Liver (tissue), 9 donors: ENCODE results near the gene PHTF1. TPM values are rescaled to one million over a fixed set of nuclear protein-coding genes. Genes with fewer than 3 reads are reported as not detected.

Experiments
- DNase-seq: peaks from one replicate; pipeline ENCODE4 v3.0.0-alpha.2; 2017; ENCODE audit warnings: low spot score
- H3K27ac ChIP-seq, 2 donors: one replicate each; pipeline ENCODE4 v1.7.0; 2013; ENCODE audit warnings: inconsistent platforms in 2 of 2, low read length in 2 of 2, control low read depth in 1 of 2, low read depth in 1 of 2, mild to moderate bottlenecking in 1 of 2
- H3K27me3 ChIP-seq, 4 donors: one replicate each; pipeline versions ENCODE4 v1.6.1 to v1.7.0; 2013; ENCODE audit warnings: low read length in 3 of 4, inconsistent platforms in 1 of 4, mild to moderate bottlenecking in 1 of 4, moderate library complexity in 1 of 4; ENCODE audit not compliant: control insufficient read depth in 4 of 4, insufficient read depth in 4 of 4
- H3K36me3 ChIP-seq, 4 donors: one replicate each; pipeline versions ENCODE4 v1.6.1 to v1.7.0; 2013; ENCODE audit warnings: low read length in 3 of 4, mild to moderate bottlenecking in 3 of 4, low read depth in 1 of 4, moderate library complexity in 1 of 4; ENCODE audit not compliant: control insufficient read depth in 4 of 4, insufficient read depth in 3 of 4
- H3K4me1 ChIP-seq, 4 donors: one replicate each; pipeline versions ENCODE4 v1.6.1 to v1.7.0; 2013; ENCODE audit warnings: low read length in 3 of 4, mild to moderate bottlenecking in 3 of 4, moderate library complexity in 1 of 4; ENCODE audit not compliant: control insufficient read depth in 4 of 4, insufficient read depth in 4 of 4
- H3K4me3 ChIP-seq, 3 donors: one replicate each; pipeline versions ENCODE4 v1.6.1 to v1.7.0; 2013; ENCODE audit warnings: low read length in 3 of 3, control low read depth in 1 of 3, low read depth in 1 of 3, mild to moderate bottlenecking in 1 of 3
- H3K9ac ChIP-seq, 2 donors: one replicate each; pipeline ENCODE4 v1.7.0; 2013; ENCODE audit warnings: low read length in 2 of 2, mild to moderate bottlenecking in 2 of 2, moderate library complexity in 2 of 2, control low read depth in 1 of 2, low read depth in 1 of 2
- H3K9me3 ChIP-seq, 4 donors: one replicate each; pipeline versions ENCODE4 v1.6.1 to v1.7.0; 2013; ENCODE audit warnings: low read length in 3 of 4; ENCODE audit not compliant: control insufficient read depth in 4 of 4
- CTCF ChIP-seq: fragments of 150-350 bp; IDR thresholded peaks from 2 replicates; pipeline ENCODE4 v1.5.1; 2017; ENCODE audit warnings: improper control_type of control experiment, low read depth, low read length; ENCODE audit not compliant: missing input control
- FOXA1 ChIP-seq: IDR thresholded peaks from 2 replicates; pipeline ENCODE4 v1.6.1; 2016; ENCODE audit warnings: antibody characterized with exemption
- FOXA2 ChIP-seq: IDR thresholded peaks from 2 replicates; pipeline ENCODE4 v1.6.1; 2016; ENCODE audit warnings: antibody characterized with exemption
- GABPA ChIP-seq, 2 donors: IDR thresholded peaks in 1 of 2; conservative IDR thresholded peaks in 1 of 2; 2 replicates each; pipeline ENCODE4 v1.6.1; 2016; ENCODE audit warnings: antibody characterized with exemption in 2 of 2, mild to moderate bottlenecking in 1 of 2, moderate library complexity in 1 of 2
- HNF4A ChIP-seq, 2 donors: conservative IDR thresholded peaks; 2 replicates each; pipeline ENCODE4 v1.6.1; 2016; ENCODE audit warnings: antibody characterized with exemption in 2 of 2, mild to moderate bottlenecking in 2 of 2
- HNF4G ChIP-seq: IDR thresholded peaks from 2 replicates; pipeline ENCODE4 v1.6.1; 2016; ENCODE audit warnings: antibody characterized with exemption
- NR2F2 ChIP-seq: IDR thresholded peaks from 2 replicates; pipeline ENCODE4 v1.6.1; 2016; ENCODE audit warnings: antibody characterized with exemption
- REST ChIP-seq: IDR thresholded peaks from 2 replicates; pipeline ENCODE4 v1.6.1; 2016; ENCODE audit warnings: antibody characterized with exemption, mild to moderate bottlenecking
- SP1 ChIP-seq: IDR thresholded peaks from 2 replicates; pipeline ENCODE4 v1.6.1; 2018; ENCODE audit warnings: antibody characterized with exemption, mild to moderate bottlenecking
- TAF1 ChIP-seq: conservative IDR thresholded peaks from 2 replicates; pipeline ENCODE4 v1.6.1; 2016; ENCODE audit warnings: antibody characterized with exemption, mild to moderate bottlenecking
- WGBS: extraction: QIAGEN DNeasy Blood & Tissue Kit; methylation state at CpG from one replicate; pipeline ENCODE4 v1.1.7; 2013; 5-methylcytosine and 5-hydroxymethylcytosine counted together
- polyA plus RNA-seq, 2 donors: library from polyadenylated mRNA; stranded (reverse) in 1 of 2; unstranded in 1 of 2; fragments of 200-250 nt in 1 of 2; fragments of >200 nt in 1 of 2; fragmentation: Nextera tagmentation in 1 of 2; extraction: Ambion mirVana in 1 of 2; gene quantifications; one replicate each; pipeline versions ENCODE4 v1.2.1 to v1.2.3, GENCODE V29; 2013 to 2015
- total RNA-seq, 2 donors: library from RNA; depleted of rRNA; stranded (reverse); fragments of >200 nt; gene quantifications; one replicate each; pipeline ENCODE4 v1.2.3, GENCODE V29; 2014
- donor health status: healthy.
- donor health status: healthy.
- donor health status: healthy.
- donor health status: healthy.
- donor health status: healthy.

The PHTF1 gene
- total and polyA plus RNA-seq, 4 donors: 3.2 to 14.0 (median 7.3) TPM

- H3K27ac ChIP-seq: no peak overlapping the region
- H3K27me3 ChIP-seq: no peaks in the 10 kb centered on the region
- peaks cover 6 to 28% (median 10%) of the 10 kb centered on the region in 4 donors for H3K4me1 ChIP-seq
- DNase-seq: no peak
- H3K9me3 ChIP-seq: no peaks in the 10 kb centered on the region
- H3K4me3 ChIP-seq: no peak overlapping the region
- WGBS: 93% methylated on average over 3 of the region's 3 CpGs
- H3K9ac ChIP-seq: no peak overlapping the region
- TF ChIP-seq CTCF: no peak
- TF ChIP-seq TAF1: no peak
- no peak for TF ChIP-seq REST
- no peak for TF ChIP-seq GABPA (IDR thresholded peaks at IDR 0.05 in 1 of 2, conservative IDR thresholded peaks at IDR 0.05 in 1 of 2)
- TF ChIP-seq SP1: no peak
- H3K36me3 ChIP-seq: peaks cover 0 to 2% (median 0%) of the 10 kb centered on the region in 4 donors
These were observed 28.4 kb upstream of the PHTF1 start for GRCh38 chr1:113787663-113788062.

- TF ChIP-seq TAF1: no peak
- TF ChIP-seq FOXA2: no peak
- TF ChIP-seq HNF4A (conservative IDR thresholded peaks at IDR 0.05): peak; percentile 60 to 79
- no peak for TF ChIP-seq FOXA1
- peak; percentile 17 for TF ChIP-seq SP1
- TF ChIP-seq HNF4G: peak; percentile 21
- no peaks in the 10 kb centered on the region for H3K36me3 ChIP-seq
- H3K4me1 ChIP-seq: peaks cover 6 to 28% (median 10%) of the 10 kb centered on the region in 4 donors
- no peaks in the 10 kb centered on the region for H3K9me3 ChIP-seq
- no peaks in the 10 kb centered on the region for H3K27me3 ChIP-seq
- DNase-seq: no peak
- no peak overlapping the region for H3K27ac ChIP-seq
- H3K9ac ChIP-seq: no peak overlapping the region
- 39% methylated on average over 1 of the region's 1 CpG for WGBS
- H3K4me3 ChIP-seq: no peak overlapping the region
These were observed 26.8 kb upstream of the PHTF1 start for GRCh38 chr1:113786069-113786468.

GRCh38 chr1:113784104-113784779, 25.0 kb upstream of the PHTF1 start:
- H3K9ac ChIP-seq: no peak overlapping the region
- H3K4me1 ChIP-seq: peaks cover 6 to 28% (median 10%) of the 10 kb centered on the region in 4 donors
- no peak for DNase-seq
- peak overlapping the region; percentile 6 to 36 for H3K27ac ChIP-seq
- TF ChIP-seq FOXA2: no peak
- no peak for TF ChIP-seq NR2F2
- no peak for TF ChIP-seq SP1
- TF ChIP-seq HNF4A (conservative IDR thresholded peaks at IDR 0.05): no peak
- TF ChIP-seq TAF1: no peak
- WGBS: 88% methylated on average over 5 of the region's 5 CpGs
- H3K4me3 ChIP-seq: no peak overlapping the region
- H3K9me3 ChIP-seq: no peaks in the 10 kb centered on the region
- H3K36me3 ChIP-seq: no peaks in the 10 kb centered on the region
- no peaks in the 10 kb centered on the region for H3K27me3 ChIP-seq
